ENCODE data around the gene TJP2.

TJP2 gene
- 1.2 to 1.9 (median 1.5) reads per million in 3 donors for total RNA-seq

- Histone ChIP-seq H3K27ac (ENCODE audit: insufficient read depth, low read length, poor library complexity, severe bottlenecking) (no peak within 1 kb of the TSS), H3K9me3 (ENCODE audit: control insufficient read depth, low read length) (no peaks in the 10 kb centered on the region), H3K36me3 (ENCODE audit: control insufficient read depth, insufficient read depth, low read length) (no peaks in the 10 kb centered on the region), H3K4me1 (ENCODE audit: control insufficient read depth, insufficient read depth, low read length, poor library complexity, severe bottlenecking) (no peaks in the 10 kb centered on the region), H3K27me3 (replicated peaks; ENCODE audit: control insufficient read depth, insufficient read depth, low read length, poor library complexity, severe bottlenecking) (no peaks in the 10 kb centered on the region), H3K4me3 (ENCODE audit: insufficient read depth, low read depth, low read length, poor library complexity, severe bottlenecking) (peak within 1 kb of the TSS; percentile 58)
- peak in 1 of 3 donors; percentile 23 for DNase-seq
Measured at GRCh38 chr9:69173891-69174615, at the start of gene TJP2. TJP2 (plus strand) TSS chr9:69174277; CDS start chr9:69174373, 96 bp downstream.

DNA sequence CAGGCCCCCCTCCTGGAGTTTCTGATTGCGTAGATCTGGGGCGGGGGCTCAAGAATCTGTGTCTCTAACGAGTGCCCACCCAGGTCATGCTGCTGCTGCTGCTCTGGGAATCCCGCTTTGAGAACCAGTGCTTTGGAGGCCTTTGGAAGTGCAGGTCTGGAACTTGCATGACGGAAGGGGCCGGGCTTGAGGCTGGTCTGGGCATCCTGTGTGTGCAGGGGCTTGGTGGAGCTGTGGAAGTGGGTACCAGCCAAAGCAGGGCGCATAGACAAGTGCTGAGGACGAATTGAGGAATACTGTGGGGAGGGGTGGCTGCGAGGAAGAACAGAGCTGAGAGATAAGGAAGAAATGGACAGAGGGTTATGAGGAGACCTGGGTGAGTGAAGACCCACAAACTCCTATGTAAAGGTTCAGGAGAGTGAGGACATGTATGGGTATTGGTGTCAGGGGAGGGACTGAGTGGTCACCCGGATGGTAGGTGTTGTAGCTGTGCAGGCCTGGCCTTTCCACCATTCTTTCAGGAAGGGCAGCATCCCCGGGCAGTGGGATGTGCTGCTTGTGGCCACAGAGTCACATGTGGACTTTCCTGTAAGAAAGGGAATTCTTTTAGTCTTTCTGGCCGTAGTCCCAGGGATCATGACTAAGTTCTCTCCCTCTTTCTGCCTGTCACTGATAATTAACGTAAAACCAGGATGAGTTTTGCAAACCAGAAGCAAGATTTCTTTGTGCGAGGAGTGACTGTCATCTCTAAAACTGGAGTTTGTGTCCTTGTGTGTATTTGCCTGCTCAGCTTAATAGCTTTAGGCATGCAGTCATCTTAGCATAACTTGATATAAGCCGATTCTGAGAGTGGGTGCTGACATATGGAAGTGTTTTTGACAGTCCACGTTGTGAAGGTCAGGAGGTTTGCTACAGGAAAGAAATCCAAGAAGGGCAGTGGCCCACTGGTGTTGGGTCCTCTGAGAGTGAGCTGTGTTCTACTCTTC lies 43.3 kb upstream of the TJP2 start:
- H3K27ac ChIP-seq (ENCODE audit: insufficient read depth, low read length, poor library complexity, severe bottlenecking) = no peak overlapping the region
- no peak for DNase-seq
- no peaks in the 10 kb centered on the region for H3K27me3 ChIP-seq (replicated peaks; ENCODE audit: control insufficient read depth, insufficient read depth, low read length, poor library complexity, severe bottlenecking)
- no peaks in the 10 kb centered on the region for H3K4me1 ChIP-seq (ENCODE audit: control insufficient read depth, insufficient read depth, low read length, poor library complexity, severe bottlenecking)
- no peaks in the 10 kb centered on the region for H3K9me3 ChIP-seq (ENCODE audit: control insufficient read depth, low read length)
- H3K4me3 ChIP-seq (ENCODE audit: insufficient read depth, low read depth, low read length, poor library complexity, severe bottlenecking) = no peak overlapping the region
- no peaks in the 10 kb centered on the region for H3K36me3 ChIP-seq (ENCODE audit: control insufficient read depth, insufficient read depth, low read length)

- no peak for DNase-seq
- no peaks in the 10 kb centered on the region for H3K36me3 ChIP-seq (ENCODE audit: control insufficient read depth, insufficient read depth, low read length)
- no peaks in the 10 kb centered on the region for H3K9me3 ChIP-seq (ENCODE audit: control insufficient read depth, low read length)
- H3K27me3 ChIP-seq (replicated peaks; ENCODE audit: control insufficient read depth, insufficient read depth, low read length, poor library complexity, severe bottlenecking) = no peaks in the 10 kb centered on the region
- no peak overlapping the region for H3K4me3 ChIP-seq (ENCODE audit: insufficient read depth, low read depth, low read length, poor library complexity, severe bottlenecking)
- no peaks in the 10 kb centered on the region for H3K4me1 ChIP-seq (ENCODE audit: control insufficient read depth, insufficient read depth, low read length, poor library complexity, severe bottlenecking)
- H3K27ac ChIP-seq (ENCODE audit: insufficient read depth, low read length, poor library complexity, severe bottlenecking) = no peak overlapping the region
Measured at GRCh38 chr9:69131682-69132081, 42.4 kb upstream of the TJP2 start.

- Histone ChIP-seq H3K4me3 (ENCODE audit: insufficient read depth, low read depth, low read length, poor library complexity, severe bottlenecking) (no peak overlapping the region), H3K27ac (ENCODE audit: insufficient read depth, low read length, poor library complexity, severe bottlenecking) (no peak overlapping the region), H3K36me3 (ENCODE audit: control insufficient read depth, insufficient read depth, low read length) (no peaks in the 10 kb centered on the region), H3K9me3 (ENCODE audit: control insufficient read depth, low read length) (no peaks in the 10 kb centered on the region), H3K27me3 (replicated peaks; ENCODE audit: control insufficient read depth, insufficient read depth, low read length, poor library complexity, severe bottlenecking) (no peaks in the 10 kb centered on the region), H3K4me1 (ENCODE audit: control insufficient read depth, insufficient read depth, low read length, poor library complexity, severe bottlenecking) (no peaks in the 10 kb centered on the region)
- DNase-seq = no peak
Measured at GRCh38 chr9:69132361-69132760, 41.7 kb upstream of the TJP2 start.

DNA sequence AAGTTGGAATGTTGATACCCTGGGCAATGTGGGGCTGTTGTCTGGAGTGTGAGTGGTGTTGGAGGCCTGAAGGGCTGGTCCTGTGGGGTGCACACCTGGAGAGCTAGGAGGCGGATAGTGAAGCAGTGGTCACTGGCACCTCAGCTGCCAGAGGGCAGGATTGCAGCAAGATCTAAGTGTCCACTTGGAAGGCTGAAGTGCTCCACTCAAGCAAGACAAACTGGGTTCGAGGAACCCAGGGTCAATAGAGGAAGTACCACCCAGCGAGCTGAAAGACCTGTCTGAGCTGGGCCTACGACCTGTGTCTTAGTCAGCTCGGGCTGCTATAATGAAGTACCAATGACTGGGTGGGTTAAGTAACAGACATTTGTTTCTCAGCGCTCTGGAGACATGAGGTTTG lies 39.7 kb upstream of the TJP2 start:
- Histone ChIP-seq H3K27me3 (replicated peaks; ENCODE audit: control insufficient read depth, insufficient read depth, low read length, poor library complexity, severe bottlenecking) (no peaks in the 10 kb centered on the region), H3K36me3 (ENCODE audit: control insufficient read depth, insufficient read depth, low read length) (no peaks in the 10 kb centered on the region), H3K4me3 (ENCODE audit: insufficient read depth, low read depth, low read length, poor library complexity, severe bottlenecking) (no peak overlapping the region), H3K9me3 (ENCODE audit: control insufficient read depth, low read length) (no peaks in the 10 kb centered on the region), H3K27ac (ENCODE audit: insufficient read depth, low read length, poor library complexity, severe bottlenecking) (no peak overlapping the region), H3K4me1 (ENCODE audit: control insufficient read depth, insufficient read depth, low read length, poor library complexity, severe bottlenecking) (no peaks in the 10 kb centered on the region)
- DNase-seq = no peak

DNA sequence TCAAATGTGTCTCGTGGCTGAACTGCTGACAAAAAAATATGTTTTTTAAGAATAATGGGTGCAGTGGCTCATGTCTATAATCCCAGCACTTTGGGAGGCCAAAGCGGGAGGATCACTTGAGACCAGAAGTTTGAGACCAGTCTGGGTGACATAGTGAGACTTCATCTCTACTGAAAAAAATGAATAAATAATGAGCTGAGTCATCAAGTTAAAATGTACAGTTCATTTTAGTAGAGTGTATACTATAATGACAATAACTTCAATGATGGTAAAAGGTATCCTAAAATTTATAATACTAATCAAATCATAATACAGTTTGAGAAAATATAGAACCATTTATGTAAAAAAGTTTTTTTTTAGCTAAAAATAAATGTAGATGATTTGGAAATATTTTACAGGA lies 37.9 kb upstream of the TJP2 start:
- H3K4me1 ChIP-seq (ENCODE audit: control insufficient read depth, insufficient read depth, low read length, poor library complexity, severe bottlenecking) = no peaks in the 10 kb centered on the region
- H3K27me3 ChIP-seq (replicated peaks; ENCODE audit: control insufficient read depth, insufficient read depth, low read length, poor library complexity, severe bottlenecking) = no peaks in the 10 kb centered on the region
- DNase-seq = no peak
- H3K9me3 ChIP-seq (ENCODE audit: control insufficient read depth, low read length) = no peaks in the 10 kb centered on the region
- H3K27ac ChIP-seq (ENCODE audit: insufficient read depth, low read length, poor library complexity, severe bottlenecking) = no peak overlapping the region
- H3K36me3 ChIP-seq (ENCODE audit: control insufficient read depth, insufficient read depth, low read length) = no peaks in the 10 kb centered on the region
- H3K4me3 ChIP-seq (ENCODE audit: insufficient read depth, low read depth, low read length, poor library complexity, severe bottlenecking) = no peak overlapping the region

DNA sequence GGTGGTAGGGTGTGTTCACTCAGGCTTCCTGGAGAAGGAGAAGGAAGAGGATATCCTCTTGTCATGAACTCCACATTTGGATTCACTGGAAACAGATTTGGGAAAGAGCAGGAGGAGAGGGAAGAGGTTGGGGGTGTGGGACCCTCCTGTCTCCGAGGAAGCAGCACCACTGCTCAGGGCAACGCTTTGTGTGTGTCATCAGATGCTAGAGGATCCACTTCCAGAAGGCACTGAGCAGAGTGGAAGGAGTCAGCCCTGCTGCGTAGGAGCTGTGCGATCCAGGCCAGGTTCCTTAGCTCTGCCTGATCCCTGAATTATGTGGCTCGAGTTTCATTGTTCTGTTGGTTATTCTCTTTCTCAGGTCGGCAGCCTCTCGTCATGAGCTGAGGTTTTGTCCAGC lies 37.3 kb upstream of the TJP2 start:
- no peaks in the 10 kb centered on the region for H3K36me3 ChIP-seq (ENCODE audit: control insufficient read depth, insufficient read depth, low read length)
- no peak overlapping the region for H3K27ac ChIP-seq (ENCODE audit: insufficient read depth, low read length, poor library complexity, severe bottlenecking)
- no peak for DNase-seq
- H3K4me3 ChIP-seq (ENCODE audit: insufficient read depth, low read depth, low read length, poor library complexity, severe bottlenecking) = no peak overlapping the region
- no peaks in the 10 kb centered on the region for H3K4me1 ChIP-seq (ENCODE audit: control insufficient read depth, insufficient read depth, low read length, poor library complexity, severe bottlenecking)
- H3K9me3 ChIP-seq (ENCODE audit: control insufficient read depth, low read length) = no peaks in the 10 kb centered on the region
- H3K27me3 ChIP-seq (replicated peaks; ENCODE audit: control insufficient read depth, insufficient read depth, low read length, poor library complexity, severe bottlenecking) = no peaks in the 10 kb centered on the region

- H3K36me3 ChIP-seq (ENCODE audit: control insufficient read depth, insufficient read depth, low read length) = no peaks in the 10 kb centered on the region
- H3K27me3 ChIP-seq (replicated peaks; ENCODE audit: control insufficient read depth, insufficient read depth, low read length, poor library complexity, severe bottlenecking) = no peaks in the 10 kb centered on the region
- H3K4me1 ChIP-seq (ENCODE audit: control insufficient read depth, insufficient read depth, low read length, poor library complexity, severe bottlenecking) = no peaks in the 10 kb centered on the region
- H3K9me3 ChIP-seq (ENCODE audit: control insufficient read depth, low read length) = no peaks in the 10 kb centered on the region
- no peak for DNase-seq
- H3K27ac ChIP-seq (ENCODE audit: insufficient read depth, low read length, poor library complexity, severe bottlenecking) = no peak overlapping the region
- no peak overlapping the region for H3K4me3 ChIP-seq (ENCODE audit: insufficient read depth, low read depth, low read length, poor library complexity, severe bottlenecking)
Measured at GRCh38 chr9:69137311-69137710, 36.8 kb upstream of the TJP2 start.

GRCh38 chr9:69139596-69139995 lies 34.5 kb upstream of the TJP2 start:
- H3K27ac ChIP-seq (ENCODE audit: insufficient read depth, low read length, poor library complexity, severe bottlenecking) = no peak overlapping the region
- DNase-seq = no peak
- no peaks in the 10 kb centered on the region for H3K4me1 ChIP-seq (ENCODE audit: control insufficient read depth, insufficient read depth, low read length, poor library complexity, severe bottlenecking)
- no peaks in the 10 kb centered on the region for H3K27me3 ChIP-seq (replicated peaks; ENCODE audit: control insufficient read depth, insufficient read depth, low read length, poor library complexity, severe bottlenecking)
- H3K36me3 ChIP-seq (ENCODE audit: control insufficient read depth, insufficient read depth, low read length) = no peaks in the 10 kb centered on the region
- H3K9me3 ChIP-seq (ENCODE audit: control insufficient read depth, low read length) = no peaks in the 10 kb centered on the region
- no peak overlapping the region for H3K4me3 ChIP-seq (ENCODE audit: insufficient read depth, low read depth, low read length, poor library complexity, severe bottlenecking)
